Activated naive CD8-positive, alpha-beta T cell treated with anti-CD3 and anti-CD28 coated beads, Interleukin-2, amount 50 U/mL, for 16 hours (primary cell): Measurements from ENCODE around the gene KHNYN.

Experiments
- DNase-seq: peaks from one replicate; pipeline ENCODE4 v3.0.0-alpha.2; 2020; ENCODE audit warnings: low read depth, low spot score

The KHNYN gene

DNA sequence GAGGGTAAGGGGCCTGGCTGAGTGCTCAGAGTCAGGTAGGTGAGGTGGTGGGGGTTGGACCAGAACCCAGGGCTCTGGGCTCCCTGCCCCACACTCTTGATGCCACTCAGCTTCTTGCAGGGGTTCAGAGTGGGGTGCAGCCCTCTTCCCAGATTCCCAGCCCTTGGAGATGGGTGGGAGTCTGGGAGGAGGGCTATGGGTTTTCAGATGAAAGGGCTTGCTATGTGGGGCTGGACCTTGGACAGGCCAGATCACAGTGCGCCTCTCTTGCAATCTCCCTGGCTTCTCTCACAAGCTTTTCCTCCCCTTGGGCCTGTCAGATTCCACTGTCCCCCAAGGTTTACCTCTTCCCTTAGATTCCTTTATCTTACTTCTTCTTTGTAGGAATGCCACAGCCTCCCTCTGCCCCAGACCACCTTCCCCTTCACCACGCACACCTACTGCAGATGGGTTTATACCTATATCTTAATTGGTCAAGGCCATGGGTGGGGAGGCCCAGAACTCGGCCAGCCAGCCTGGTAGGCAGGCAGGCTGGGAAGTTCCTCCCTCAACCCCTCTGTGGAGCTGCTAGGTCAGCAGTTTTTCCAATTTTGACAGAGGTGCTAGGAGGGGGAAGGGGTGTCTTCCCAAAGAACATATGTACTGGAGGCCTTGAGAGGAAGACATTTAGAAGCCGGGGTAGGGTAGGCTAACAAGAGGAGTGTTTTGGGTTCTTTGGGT, 29.6 kb upstream of the KHNYN start:
- DNase-seq = no peak

DNA sequence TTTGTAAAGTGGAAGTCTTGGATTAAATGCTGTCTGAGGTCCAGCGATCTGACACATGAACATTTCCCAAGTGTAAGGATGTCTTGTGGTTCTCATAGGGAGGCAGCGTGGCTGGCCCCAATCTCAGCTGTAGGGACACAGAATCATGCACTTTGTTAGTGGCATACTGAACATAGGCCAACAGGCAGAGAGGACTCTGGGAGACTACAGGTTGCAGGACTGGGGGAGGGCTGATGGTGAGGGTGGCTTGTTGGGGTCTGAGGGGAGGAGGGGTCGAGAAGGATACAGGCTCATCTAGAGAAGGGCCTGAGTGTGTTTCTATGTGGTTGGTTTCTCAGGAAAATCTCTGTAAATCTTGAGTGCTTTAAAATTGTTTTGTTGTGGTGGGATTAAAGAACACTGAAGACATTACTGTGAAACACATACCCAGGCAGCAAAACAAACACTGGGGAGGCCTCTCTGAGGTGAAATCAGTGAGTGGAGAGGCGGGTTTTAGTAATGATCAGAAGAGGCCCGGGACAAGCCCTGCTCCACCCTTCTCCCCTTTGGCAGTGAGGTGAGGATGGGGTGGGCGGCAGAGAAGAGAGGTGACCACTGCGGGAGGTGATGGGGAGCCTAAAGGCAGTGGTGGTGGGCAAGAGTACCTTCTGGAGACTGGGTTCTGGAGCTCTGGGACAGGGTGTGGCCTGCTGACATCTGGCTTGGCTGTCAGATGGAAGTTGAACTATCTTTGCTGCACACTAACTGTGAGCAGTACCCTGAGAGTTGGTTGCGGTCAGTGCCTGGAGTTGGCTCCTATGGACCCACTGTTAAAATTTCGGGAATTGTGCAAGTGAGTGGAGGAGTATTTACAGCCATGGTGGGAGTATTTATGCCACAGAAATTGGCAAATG, 27.7 kb upstream of the KHNYN start:
- no peak for DNase-seq

DNA sequence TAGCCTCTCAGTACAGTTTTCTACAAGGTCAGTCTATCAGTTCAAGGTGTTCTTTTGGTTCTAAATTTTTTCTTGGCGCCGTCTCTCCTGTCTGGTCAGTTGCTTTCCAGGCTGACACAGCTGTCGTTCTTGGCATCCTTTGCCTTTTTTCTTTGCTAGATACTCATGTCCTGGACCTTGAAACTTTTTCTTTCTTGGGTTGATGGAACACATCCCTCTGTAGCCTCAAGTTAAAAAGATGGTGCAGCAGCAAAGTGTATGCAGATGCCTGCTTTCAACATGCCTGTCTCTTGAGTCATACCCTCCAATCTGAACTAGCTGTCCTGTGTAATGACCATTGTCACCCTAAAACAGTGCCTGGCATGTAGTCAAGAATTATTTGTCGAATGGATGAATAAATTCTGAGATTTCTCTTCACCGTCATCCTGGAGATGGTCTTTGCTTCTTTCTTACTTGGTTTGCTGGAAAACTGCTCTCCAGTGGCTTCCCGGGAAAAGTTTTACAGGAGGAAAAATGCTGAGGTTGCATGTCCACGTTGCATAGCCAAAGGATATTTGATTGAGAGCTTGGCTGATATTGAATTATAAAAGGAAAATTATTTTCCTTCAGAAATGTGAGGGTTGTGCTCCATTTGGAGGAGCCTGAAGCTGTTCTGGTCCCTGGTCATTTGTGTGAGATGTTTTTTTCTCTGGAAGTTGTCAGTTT, 26.3 kb upstream of the KHNYN start:
- DNase-seq = no peak

GRCh38 chr14:24404814-24405213, 24.9 kb upstream of the KHNYN start:
- DNase-seq = no peak

DNA sequence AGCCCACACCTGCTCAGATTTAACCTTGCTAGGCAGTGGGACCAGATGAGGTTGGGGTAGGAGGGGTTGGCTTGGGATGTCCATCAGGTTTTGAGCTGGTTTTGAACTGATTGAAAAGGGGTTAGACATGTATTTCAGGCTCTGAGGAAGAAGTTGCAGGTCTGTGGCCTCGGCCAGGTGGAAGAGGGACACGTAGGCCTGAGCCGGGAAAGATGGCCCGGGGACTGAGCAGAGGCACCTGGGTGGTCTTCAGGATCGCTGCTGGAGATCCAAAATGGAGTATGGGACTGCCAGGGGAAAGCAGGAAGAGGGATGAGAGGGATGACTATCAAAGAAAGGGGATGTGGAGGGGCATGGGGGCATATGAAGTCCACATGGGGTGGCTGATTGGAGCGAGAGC, 23.3 kb upstream of the KHNYN start:
- no peak for DNase-seq

GRCh38 chr14:24407608-24408325, 22.0 kb upstream of the KHNYN start:
- no peak for DNase-seq

GRCh38 chr14:24408764-24409163, 21.0 kb upstream of the KHNYN start:
- DNase-seq = no peak

DNA sequence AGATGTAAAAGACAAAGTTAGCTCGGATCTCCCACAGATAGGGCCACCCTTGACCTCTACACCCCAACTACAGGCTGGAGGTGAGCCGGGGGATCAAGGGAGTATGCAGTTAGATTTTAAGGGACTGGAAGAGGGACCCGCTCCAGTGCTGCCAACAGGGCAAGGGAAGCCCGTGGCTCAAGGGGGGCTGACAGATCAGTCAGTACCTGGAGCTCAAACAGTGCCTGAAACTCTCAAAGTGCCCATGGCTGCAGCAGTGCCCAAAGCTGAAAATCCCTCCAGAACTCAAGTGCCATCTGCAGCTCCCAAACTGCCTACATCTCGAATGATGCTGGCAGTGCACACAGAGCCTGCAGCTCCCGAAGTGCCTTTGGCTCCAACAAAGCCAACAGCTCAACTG, 20.6 kb upstream of the KHNYN start:
- DNase-seq = no peak

DNA sequence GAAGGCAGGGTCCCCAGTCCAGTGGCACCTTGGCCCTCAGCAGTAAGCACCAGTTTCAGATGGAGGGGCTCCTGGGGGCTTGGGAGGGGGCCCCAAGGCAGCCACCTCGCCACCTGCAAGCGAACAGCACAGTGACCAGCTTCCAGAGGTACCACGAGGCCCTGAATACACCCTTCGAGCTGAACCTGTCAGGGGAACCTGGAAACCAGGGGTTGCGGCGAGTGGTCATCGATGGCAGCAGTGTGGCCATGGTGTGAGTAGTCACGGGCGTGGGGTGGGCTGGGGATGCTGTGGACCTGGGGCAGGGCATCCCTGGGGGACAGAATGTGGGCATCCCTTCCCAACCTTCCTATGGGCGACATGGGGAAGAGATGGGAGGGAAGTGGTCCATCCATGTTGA, 19.8 kb upstream of the KHNYN start:
- no peak for DNase-seq

GRCh38 chr14:24411443-24412389, 18.0 kb upstream of the KHNYN start:
- DNase-seq = no peak

GRCh38 chr14:24414077-24414476, 15.7 kb upstream of the KHNYN start:
- DNase-seq = no peak

- no peak for DNase-seq
These were observed 14.9 kb upstream of the KHNYN start for GRCh38 chr14:24414732-24415420.

DNA sequence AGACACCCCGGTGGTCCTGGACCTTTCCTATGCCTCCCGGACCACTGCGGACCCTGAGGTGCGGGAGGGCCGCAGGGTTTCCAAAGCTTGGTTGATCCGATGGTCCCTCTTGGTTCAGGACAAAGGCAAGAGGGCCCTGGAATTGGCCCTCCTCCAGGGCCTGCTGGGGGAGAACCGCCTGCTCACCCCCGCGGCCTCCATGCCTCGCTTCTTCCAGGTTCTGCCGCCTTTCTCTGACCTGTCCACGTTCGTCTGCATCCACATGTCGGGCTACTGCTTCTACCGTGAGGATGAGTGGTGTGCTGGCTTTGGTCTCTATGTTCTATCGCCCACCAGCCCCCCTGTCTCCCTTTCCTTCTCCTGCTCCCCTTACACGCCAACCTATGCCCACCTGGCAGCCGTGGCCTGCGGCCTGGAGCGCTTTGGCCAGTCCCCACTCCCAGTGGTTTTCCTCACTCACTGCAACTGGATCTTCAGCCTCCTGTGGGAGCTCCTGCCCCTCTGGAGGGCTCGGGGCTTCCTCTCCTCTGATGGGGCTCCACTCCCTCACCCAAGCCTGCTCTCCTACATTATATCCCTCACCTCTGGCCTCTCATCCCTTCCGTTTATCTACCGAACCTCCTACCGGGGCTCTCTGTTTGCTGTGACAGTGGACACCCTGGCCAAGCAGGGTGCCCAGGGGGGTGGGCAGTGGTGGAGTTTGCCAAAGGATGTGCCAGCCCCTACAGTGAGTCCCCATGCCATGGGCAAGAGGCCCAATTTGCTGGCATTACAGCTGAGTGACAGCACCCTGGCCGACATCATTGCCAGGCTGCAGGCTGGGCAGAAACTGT, 14.1 kb upstream of the KHNYN start:
- no peak for DNase-seq

- DNase-seq = no peak
These were observed 13.4 kb upstream of the KHNYN start for GRCh38 chr14:24416254-24416931.

DNA sequence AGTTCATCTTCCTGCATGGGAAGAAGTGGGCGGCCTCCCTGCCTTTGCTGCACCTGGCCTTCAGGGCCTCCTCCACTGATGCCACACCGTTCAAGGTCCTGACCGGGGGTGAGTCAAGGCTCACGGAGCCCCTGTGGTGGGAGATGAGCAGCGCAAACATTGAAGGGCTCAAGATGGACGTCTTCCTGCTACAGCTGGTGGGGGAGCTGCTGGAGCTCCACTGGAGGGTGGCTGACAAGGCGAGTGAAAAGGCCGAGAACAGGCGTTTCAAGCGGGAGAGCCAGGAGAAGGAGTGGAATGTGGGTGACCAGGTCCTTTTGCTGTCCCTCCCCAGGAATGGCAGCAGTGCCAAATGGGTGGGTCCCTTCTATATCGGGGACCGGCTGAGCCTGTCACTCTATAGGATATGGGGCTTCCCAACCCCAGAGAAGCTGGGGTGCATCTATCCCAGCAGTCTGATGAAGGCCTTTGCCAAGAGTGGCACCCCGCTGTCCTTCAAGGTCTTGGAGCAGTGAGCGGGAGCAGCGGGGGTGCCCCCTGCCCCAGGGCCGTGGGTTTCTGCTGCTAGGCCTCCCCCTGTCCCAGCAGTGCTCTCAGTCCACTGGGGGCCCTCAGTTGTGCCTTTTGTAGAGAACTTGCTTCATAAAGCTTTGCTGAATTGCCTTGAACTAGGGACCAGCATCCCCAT, 12.7 kb upstream of the KHNYN start:
- no peak for DNase-seq

- DNase-seq = no peak
These were observed 11.8 kb upstream of the KHNYN start for GRCh38 chr14:24417832-24418491.

DNA sequence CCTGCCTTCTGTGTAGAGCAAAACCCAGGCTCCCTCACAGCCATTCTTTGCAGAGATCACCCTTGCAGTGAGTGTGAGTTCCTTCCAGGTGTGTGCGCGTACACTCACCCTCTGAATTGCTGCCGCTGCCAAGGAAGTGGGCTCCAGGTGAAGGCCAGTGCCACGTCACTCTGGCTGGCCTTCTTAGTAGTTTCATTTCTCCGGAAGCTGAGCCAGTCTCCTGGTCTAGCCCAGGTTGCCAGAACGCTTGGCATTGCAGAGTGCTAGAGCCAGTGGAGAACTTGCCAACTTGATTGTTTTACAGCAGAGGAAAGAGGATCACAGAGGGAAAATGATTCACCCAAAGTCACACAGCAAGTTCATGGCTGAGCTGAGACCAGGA, 11.3 kb upstream of the KHNYN start:
- no peak for DNase-seq
